Lung microvascular endothelial cell (primary cell): Measurements from ENCODE around the gene E2F4. TPM values are rescaled to one million over a fixed set of nuclear protein-coding genes. Genes with fewer than 3 reads are reported as not detected.

ENCODE experiments used
- DNase-seq, 2 donors: peaks; one replicate each; pipeline versions ENCODE4 v3.0.0 to v3.0.0-alpha.2; 2010; ENCODE audit warnings: low read depth in 2 of 2
- total RNA-seq: library from RNA; depleted of rRNA; stranded (reverse); fragments of >200 nt; gene quantifications from 2 replicates; pipeline ENCODE4 v1.2.1, GENCODE V29; 2014

Gene E2F4
- total RNA-seq, 1 donor from 2014 or later, result 60.3 TPM

- DNase-seq, result peak; percentile 89 to 91
These were observed 17.9 kb upstream of the E2F4 start for GRCh38 chr16:67173808-67174705.

DNA sequence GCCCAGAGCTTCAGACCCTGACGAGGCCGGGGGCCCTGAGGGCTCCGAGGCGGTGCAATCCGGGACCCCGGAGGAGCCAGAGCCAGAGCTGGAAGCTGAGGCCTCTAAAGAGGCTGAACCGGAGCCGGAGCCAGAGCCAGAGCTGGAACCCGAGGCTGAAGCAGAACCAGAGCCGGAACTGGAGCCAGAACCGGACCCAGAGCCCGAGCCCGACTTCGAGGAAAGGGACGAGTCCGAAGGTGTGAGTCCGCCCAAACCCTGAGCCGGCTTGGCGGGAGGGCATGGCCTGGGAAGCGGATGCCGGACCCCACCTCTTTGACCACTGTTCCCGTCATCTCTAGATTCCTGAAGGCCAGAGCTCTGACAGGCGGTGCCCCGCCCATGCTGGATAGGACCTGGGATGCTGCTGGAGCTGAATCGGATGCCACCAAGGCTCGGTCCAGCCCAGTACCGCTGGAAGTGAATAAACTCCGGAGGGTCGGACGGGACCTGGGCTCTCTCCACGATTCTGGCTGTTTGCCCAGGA is 17.2 kb upstream of the E2F4 start:
- no peak for DNase-seq

- no peak for DNase-seq
These were observed 15.3 kb upstream of the E2F4 start for GRCh38 chr16:67176662-67177061.

GRCh38 chr16:67177743-67178699 is 13.9 kb upstream of the E2F4 start:
- DNase-seq, result peak; percentile 62 to 76

DNA sequence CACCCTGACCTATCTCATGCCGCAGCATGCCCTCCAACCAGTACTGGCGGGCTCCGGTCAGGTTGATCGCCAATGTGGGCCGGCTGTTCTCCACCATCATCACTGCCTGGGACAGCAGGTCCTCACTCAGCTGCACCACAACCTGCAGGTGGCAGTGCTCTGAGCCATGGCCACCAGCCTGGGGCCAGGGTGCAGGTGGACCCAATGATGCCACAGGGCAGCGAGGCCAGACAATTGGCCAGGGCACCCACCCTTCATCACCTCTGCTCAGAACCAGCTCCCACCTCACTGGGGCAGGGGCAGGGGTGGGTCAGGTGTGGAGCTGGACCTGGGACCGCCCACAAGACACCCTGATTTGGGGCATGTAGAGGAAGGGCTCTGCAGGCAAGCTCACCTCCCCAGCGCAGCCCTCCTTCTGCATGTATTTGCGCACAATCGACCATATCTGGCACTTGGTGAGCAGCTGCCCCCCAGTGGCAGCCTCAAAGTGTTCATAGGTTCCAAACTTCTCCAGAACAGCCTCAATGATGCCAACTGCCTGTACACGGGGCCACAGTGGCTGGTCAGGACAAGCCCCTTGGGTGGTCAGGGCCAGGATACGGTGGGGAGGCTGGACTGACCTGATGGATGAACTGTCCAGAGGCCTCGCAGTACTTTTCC is 12.4 kb upstream of the E2F4 start:
- no peak for DNase-seq

- no peak for DNase-seq
These were observed 11.8 kb upstream of the E2F4 start for GRCh38 chr16:67180166-67180565.

GRCh38 chr16:67181346-67181745 is 10.6 kb upstream of the E2F4 start:
- peak; percentile 46 to 71 for DNase-seq

DNA sequence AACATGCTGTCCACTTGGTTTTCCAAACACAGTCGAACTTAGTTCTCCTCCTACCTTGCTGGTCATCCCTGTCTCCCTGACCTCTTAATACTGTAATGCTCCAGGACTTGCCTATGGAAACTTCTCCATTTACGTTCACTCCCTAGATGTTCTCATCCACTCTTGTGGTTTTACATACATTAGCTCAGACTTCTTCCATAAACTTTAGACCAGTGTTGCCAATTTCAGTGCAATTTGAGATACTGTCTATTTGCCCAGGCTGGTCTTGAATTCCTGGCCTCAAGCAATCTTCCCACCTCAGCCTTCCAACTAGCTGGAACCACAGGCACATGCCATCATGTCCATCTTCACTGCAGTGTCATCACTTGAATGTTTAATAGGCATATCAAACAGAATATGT is 9.7 kb upstream of the E2F4 start:
- no peak for DNase-seq

DNA sequence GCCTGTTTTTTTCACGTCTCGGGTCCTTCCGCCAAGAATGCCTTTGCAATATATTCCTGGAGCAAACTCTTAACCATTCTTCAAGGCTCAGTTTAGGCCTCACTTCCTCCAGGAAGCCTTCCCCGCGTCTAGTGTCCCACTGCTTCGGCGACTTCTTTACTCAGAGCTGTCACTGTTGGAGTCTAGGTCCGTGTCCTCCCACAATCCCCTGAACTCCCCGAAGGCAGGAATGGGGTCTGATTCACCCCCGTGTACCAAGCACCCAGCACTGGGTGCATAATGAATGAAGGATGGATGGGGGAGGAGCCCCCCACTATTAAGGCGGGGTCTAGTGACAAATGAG is 8.7 kb upstream of the E2F4 start:
- DNase-seq, result no peak

GRCh38 chr16:67183627-67184452 is 8.1 kb upstream of the E2F4 start, which contains the start of gene MATCAP1:
MATCAP1 (minus strand) TSS chr16:67183963; CDS start chr16:67180610, 3,353 bp downstream.
- DNase-seq, result peak; percentile 98

DNA sequence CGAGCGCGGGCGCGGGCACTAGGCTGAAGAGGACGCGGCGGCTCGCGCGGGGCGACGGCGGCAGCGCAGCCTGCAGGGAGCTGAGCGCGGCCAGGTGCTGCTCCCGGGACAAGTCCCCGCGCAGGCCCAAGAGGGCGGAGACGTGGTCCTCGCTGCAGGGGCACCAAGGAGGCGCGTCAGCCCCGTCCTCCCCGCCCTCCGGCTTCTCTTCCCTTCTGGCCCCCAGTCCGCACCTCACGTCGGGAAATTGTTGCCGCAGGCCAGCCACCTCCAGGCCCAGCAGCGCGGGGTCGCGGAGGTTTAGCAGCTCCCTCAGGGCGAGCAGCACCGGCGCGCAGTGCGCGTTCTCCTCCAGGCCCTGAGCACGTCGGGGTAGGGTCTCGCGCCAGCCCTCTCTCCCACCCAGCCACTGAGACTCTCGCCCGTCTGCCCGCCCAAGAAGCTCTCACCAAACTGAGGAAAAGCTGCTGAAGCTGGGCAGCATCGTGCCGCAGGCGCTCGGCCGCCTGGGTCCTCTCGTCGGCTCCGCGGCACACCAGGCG is 7.4 kb upstream of the E2F4 start:
- DNase-seq, result no peak

DNA sequence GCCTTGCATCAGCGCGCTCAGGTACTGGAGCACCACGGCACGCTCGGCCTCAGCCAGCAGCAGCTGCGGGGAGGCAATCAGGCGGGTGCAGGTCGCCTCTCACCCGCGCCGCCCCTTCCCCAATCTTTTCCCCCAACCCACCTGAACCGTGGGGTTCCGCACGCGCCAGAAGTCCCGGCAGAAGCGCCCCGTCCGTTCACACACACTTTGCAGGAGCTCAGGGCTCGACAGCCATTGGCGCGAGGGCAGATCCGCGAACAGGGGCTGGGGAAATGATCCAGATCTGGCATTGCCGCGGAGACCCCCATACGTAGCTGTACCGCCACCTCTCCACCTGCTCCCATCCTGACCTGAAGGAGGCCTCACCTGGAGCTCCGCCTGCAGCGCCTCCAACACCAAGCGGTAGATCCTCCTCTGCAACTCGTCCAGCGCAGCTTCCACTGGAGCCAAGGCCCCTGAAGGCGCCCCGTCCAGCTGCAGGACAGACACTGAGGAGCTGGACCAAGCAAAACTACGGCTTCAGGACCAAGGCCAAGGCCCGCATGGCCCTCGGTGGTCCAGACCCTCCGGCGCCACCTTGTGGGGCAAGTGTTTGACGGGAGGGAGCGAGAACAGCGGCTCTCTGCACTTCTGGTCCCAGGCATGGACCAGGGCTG is 6.8 kb upstream of the E2F4 start:
- peak; percentile 89 to 93 for DNase-seq

- no peak for DNase-seq
These were observed 6.3 kb upstream of the E2F4 start for GRCh38 chr16:67185651-67186134.

GRCh38 chr16:67186550-67186950 is 5.4 kb upstream of the E2F4 start:
- DNase-seq, result no peak

- DNase-seq, result no peak
These were observed 4.6 kb upstream of the E2F4 start for GRCh38 chr16:67187175-67187890.

- DNase-seq, result no peak
These were observed 3.6 kb upstream of the E2F4 start for GRCh38 chr16:67188323-67188722.

GRCh38 chr16:67188798-67189197 is 3.2 kb upstream of the E2F4 start:
- DNase-seq, result no peak

GRCh38 chr16:67190041-67190440 is 1.9 kb upstream of the E2F4 start, which contains the start of gene EXOC3L1:
EXOC3L1 (minus strand) TSS chr16:67190136; CDS start chr16:67189676, 460 bp downstream.
- no peak for DNase-seq
